ENCODE results near the gene UBE2N.
A peak's percentile ranks its signal among the peaks of the same experiment; 100 is the strongest.

Gene UBE2N

GRCh38 chr12:93426412-93426805 is 15.3 kb downstream of the UBE2N start:
- Histone ChIP-seq H3K27ac (ENCODE audit: extremely low read depth, low read depth, low read length) (no peak overlapping the region), H3K9me3 (ENCODE audit: control insufficient read depth, insufficient read depth, low read depth, low read length) (no peaks in the 10 kb centered on the region), H3K4me1 (ENCODE audit: control insufficient read depth, insufficient read depth, low read length) (peaks cover 41% of the 10 kb centered on the region), H3K36me3 (ENCODE audit: control insufficient read depth in 2 of 2, insufficient read depth in 1 of 2, low read length in 2 of 2) (no peaks in the 10 kb centered on the region), H3K4me3 (ENCODE audit: low read depth, low read length) (no peak overlapping the region)
- TF ChIP-seq PRDM6 (tag by site-specific recombination; IDR thresholded peaks at IDR 0.05) = peak; percentile 17; the same call in 1 of the 2 replicates
- no peak for TF ChIP-seq ZNF558 (tag by site-specific recombination; IDR thresholded peaks at IDR 0.05)
- CTCF ChIA-PET = interaction anchor here (0.6 to 1.2 kb wide), 2 partner anchors 42 to 662 kb away, joined by 3 to 4 read pairs; no protein-coding TSS in a partner anchor
- POLR2A ChIA-PET = no interaction called here

GRCh38 chr12:93425736-93426411 is 15.9 kb downstream of the UBE2N start:
- H3K36me3 ChIP-seq (ENCODE audit: control insufficient read depth in 2 of 2, insufficient read depth in 1 of 2, low read length in 2 of 2) = no peaks in the 10 kb centered on the region
- H3K4me1 ChIP-seq (ENCODE audit: control insufficient read depth, insufficient read depth, low read length) = peaks cover 41% of the 10 kb centered on the region
- H3K4me3 ChIP-seq (ENCODE audit: low read depth, low read length) = no peak overlapping the region
- CTCF ChIA-PET = interaction anchor here (0.6 to 1.2 kb wide), 2 partner anchors 42 to 662 kb away, joined by 3 to 4 read pairs; no protein-coding TSS in a partner anchor
- TF ChIP-seq ZNF549 (tag by site-specific recombination; IDR thresholded peaks at IDR 0.05) (no peak), AEBP2 (tag by site-specific recombination; IDR thresholded peaks at IDR 0.05; ENCODE audit: borderline replicate concordance) (no peak), HIC1 (tag by site-specific recombination; IDR thresholded peaks at IDR 0.05) (no peak), ZNF292 (tag by site-specific recombination; IDR thresholded peaks at IDR 0.05; ENCODE audit: borderline replicate concordance, low read depth) (no peak), ZNF513 (tag by site-specific recombination; IDR thresholded peaks at IDR 0.05) (no peak), ZSCAN4 (tag by site-specific recombination; IDR thresholded peaks at IDR 0.05) (no peak)
- POLR2A ChIA-PET = no interaction called here
- H3K27ac ChIP-seq (ENCODE audit: extremely low read depth, low read depth, low read length) = no peak overlapping the region
- no peaks in the 10 kb centered on the region for H3K9me3 ChIP-seq (ENCODE audit: control insufficient read depth, insufficient read depth, low read depth, low read length)

- CTCF ChIA-PET = interaction anchor here (0.6 to 1.0 kb wide), 2 partner anchors 9 to 680 kb away, joined by 3 to 5 read pairs; no protein-coding TSS in a partner anchor
- POLR2A ChIA-PET = no interaction called here
- no peak for TF ChIP-seq ZNF341 (tag by site-specific recombination; IDR thresholded peaks at IDR 0.05; ENCODE audit: low read depth)
- TF ChIP-seq AEBP2 (tag by site-specific recombination; IDR thresholded peaks at IDR 0.05; ENCODE audit: borderline replicate concordance) = no peak
- TF ChIP-seq ZNF302 (tag by site-specific recombination; IDR thresholded peaks at IDR 0.05; ENCODE audit: low read depth) = no peak
- TF ChIP-seq SP7 (tag by site-specific recombination; IDR thresholded peaks at IDR 0.05) = peak; percentile 68
- no peak for TF ChIP-seq ZNF169 (tag by site-specific recombination; IDR thresholded peaks at IDR 0.05)
- no peak for TF ChIP-seq ZBTB49 (tag by site-specific recombination; IDR thresholded peaks at IDR 0.05; ENCODE audit: low read depth)
- TF ChIP-seq ZNF777 (tag by site-specific recombination; IDR thresholded peaks at IDR 0.05; ENCODE audit: borderline replicate concordance) = no peak
- peak; percentile 66 for TF ChIP-seq PRDM6 (tag by site-specific recombination; IDR thresholded peaks at IDR 0.05)
These were observed 19.7 kb downstream of the UBE2N start for GRCh38 chr12:93422050-93422449.

More at GRCh38 chr12:93422050-93422449, 19.7 kb downstream of the UBE2N start:
- no peak overlapping the region for H3K4me3 ChIP-seq (ENCODE audit: low read depth, low read length)
- peaks cover 37% of the 10 kb centered on the region for H3K4me1 ChIP-seq (ENCODE audit: control insufficient read depth, insufficient read depth, low read length)
- no peak overlapping the region for H3K27ac ChIP-seq (ENCODE audit: extremely low read depth, low read depth, low read length)
- no peaks in the 10 kb centered on the region for H3K9me3 ChIP-seq (ENCODE audit: control insufficient read depth, insufficient read depth, low read depth, low read length)
- no peaks in the 10 kb centered on the region for H3K36me3 ChIP-seq (ENCODE audit: control insufficient read depth in 2 of 2, insufficient read depth in 1 of 2, low read length in 2 of 2)

Measured in HEK293 (cell line).